Measurements from ENCODE around the gene NR1I2. TPM values are rescaled to one million over a fixed set of nuclear protein-coding genes. Genes with fewer than 3 reads are reported as not detected.

Gene NR1I2
- total RNA-seq, 1 experiment from 2014 or later: not detected

DNA sequence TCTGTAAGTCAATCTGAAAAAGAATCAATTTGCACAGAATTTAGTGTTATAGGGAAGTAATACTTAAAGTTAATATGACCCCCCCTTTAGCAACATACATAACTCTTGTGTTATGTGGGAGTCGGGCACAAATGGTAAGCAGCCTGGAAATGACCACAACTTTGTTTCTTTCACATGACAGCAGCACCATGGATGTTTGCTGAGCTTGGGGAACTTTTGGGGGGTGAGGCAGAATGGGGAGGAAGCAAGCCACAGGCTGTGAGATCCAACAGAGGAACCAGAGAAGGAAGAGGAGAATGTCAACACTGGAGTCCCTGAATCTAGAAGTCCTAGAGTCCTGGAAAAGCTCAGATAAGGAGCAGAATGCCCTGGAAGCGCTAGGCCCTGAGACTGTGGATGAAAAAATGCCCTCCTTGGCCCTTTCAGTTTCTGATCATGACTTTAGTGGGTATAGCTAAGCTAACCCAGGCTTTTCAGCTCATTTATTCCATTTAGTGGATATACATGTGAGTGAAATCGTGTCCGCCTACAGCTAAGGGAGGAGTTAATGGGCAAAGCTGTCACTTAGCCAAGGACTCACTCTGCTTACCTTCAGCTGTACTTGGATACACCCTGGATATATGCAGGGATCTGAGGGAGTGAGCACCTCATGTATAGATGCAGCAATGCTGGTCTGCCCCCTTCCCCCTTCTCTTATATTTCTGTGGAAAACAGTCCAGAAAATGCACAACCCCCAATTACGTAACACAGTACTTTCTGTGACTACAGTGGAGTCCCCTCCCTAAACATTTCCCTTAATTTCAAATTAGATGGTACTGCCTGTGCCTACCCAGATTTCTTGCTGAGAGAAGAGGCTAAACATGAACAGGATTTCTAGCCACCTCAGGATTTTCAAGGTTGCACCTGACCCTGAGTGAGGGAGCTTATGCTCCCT, 40.0 kb upstream of the NR1I2 start:
- CTCF ChIA-PET: interaction anchor here (0.7 kb wide), 1 partner anchor 20 kb away, joined by 4 read pairs; no protein-coding TSS in a partner anchor
- H3K4me3 Mint-ChIP-seq (ENCODE audit: unreplicated experiment): no peak overlapping the region
- intact Hi-C loops (cut with micrococcal nuclease): no loop called here
- POLR2A ChIA-PET: no interaction called here
- TF ChIP-seq, protein P1, sequence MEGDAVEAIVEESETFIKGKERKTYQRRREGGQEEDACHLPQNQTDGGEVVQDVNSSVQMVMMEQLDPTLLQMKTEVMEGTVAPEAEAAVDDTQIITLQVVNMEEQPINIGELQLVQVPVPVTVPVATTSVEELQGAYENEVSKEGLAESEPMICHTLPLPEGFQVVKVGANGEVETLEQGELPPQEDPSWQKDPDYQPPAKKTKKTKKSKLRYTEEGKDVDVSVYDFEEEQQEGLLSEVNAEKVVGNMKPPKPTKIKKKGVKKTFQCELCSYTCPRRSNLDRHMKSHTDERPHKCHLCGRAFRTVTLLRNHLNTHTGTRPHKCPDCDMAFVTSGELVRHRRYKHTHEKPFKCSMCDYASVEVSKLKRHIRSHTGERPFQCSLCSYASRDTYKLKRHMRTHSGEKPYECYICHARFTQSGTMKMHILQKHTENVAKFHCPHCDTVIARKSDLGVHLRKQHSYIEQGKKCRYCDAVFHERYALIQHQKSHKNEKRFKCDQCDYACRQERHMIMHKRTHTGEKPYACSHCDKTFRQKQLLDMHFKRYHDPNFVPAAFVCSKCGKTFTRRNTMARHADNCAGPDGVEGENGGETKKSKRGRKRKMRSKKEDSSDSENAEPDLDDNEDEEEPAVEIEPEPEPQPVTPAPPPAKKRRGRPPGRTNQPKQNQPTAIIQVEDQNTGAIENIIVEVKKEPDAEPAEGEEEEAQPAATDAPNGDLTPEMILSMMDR (IDR thresholded peaks at IDR 0.05; ENCODE audit: unreplicated experiment): no peak
- H3K27me3 Mint-ChIP-seq (ENCODE audit: insufficient read depth, unreplicated experiment): peaks cover 34% of the 10 kb centered on the region
- H3K27ac Mint-ChIP-seq (ENCODE audit: low read depth, unreplicated experiment): no peak overlapping the region
- no peaks in the 10 kb centered on the region for H3K9me3 Mint-ChIP-seq (ENCODE audit: unreplicated experiment)
- H3K4me1 Mint-ChIP-seq (ENCODE audit: insufficient read depth, unreplicated experiment): no peaks in the 10 kb centered on the region
- BruUV-seq (replicated peaks): no TSS peak
- H3K36me3 Mint-ChIP-seq (ENCODE audit: insufficient read depth, unreplicated experiment): no peaks in the 10 kb centered on the region
- no peak for DNase-seq (ENCODE audit: unreplicated experiment)

DNA sequence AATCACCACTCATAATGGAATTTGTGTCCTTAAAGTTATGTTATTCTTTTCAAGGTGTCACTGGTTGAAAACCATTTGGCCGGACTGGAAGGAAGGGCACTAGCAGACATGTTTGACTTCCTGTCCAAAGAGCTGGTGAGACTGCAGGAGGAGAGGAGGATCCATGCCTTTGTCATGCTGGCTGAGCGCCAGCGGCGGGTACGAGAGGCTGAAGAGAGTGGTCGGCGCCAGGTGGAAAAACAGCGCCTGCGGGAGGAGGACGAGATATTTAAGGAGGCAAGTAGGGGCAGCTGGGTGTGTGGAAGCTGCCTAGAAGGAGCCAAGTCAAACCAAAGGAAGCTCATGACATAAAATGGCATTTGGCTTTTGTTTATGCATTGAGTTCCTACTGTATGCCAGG, 38.0 kb upstream of the NR1I2 start:
- DNase-seq (ENCODE audit: unreplicated experiment): no peak
- TF ChIP-seq, protein P1 (IDR thresholded peaks at IDR 0.05; ENCODE audit: unreplicated experiment): no peak
- Mint-ChIP-seq H3K27me3 (ENCODE audit: insufficient read depth, unreplicated experiment) (peaks cover 50% of the 10 kb centered on the region), H3K36me3 (ENCODE audit: insufficient read depth, unreplicated experiment) (no peaks in the 10 kb centered on the region), H3K4me3 (ENCODE audit: unreplicated experiment) (no peak overlapping the region), H3K27ac (ENCODE audit: low read depth, unreplicated experiment) (no peak overlapping the region), H3K4me1 (ENCODE audit: insufficient read depth, unreplicated experiment) (no peaks in the 10 kb centered on the region), H3K9me3 (ENCODE audit: unreplicated experiment) (no peaks in the 10 kb centered on the region)
- BruUV-seq (replicated peaks): no TSS peak
- POLR2A ChIA-PET: interaction anchor here (0.6 kb wide), 1 partner anchor 388 kb away, joined by 3 read pairs; no protein-coding TSS in a partner anchor
- CTCF ChIA-PET: interaction anchor here (0.8 kb wide), 1 partner anchor 53 kb away, joined by 4 read pairs; no protein-coding TSS in a partner anchor
- intact Hi-C loops (cut with micrococcal nuclease): no loop called here

DNA sequence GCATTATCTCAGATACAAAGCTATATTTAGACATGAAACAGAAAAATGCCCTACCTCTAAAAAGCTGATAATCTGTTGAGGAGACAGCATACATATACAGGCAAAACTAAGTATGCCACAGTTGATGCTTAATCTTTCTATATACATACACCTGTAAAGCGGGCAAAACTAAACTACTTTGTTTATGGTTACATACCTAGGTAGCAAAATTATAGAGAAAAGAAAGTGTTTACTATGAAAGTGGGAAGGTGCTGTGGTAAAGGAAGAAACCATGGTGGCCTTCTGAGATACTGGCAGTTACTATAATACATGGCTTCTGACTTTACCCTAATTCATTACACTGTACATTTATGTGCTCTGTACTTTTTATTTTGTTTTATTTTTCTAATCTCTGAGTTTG, 36.0 kb upstream of the NR1I2 start:
- H3K4me1 Mint-ChIP-seq (ENCODE audit: insufficient read depth, unreplicated experiment): no peaks in the 10 kb centered on the region

DNA sequence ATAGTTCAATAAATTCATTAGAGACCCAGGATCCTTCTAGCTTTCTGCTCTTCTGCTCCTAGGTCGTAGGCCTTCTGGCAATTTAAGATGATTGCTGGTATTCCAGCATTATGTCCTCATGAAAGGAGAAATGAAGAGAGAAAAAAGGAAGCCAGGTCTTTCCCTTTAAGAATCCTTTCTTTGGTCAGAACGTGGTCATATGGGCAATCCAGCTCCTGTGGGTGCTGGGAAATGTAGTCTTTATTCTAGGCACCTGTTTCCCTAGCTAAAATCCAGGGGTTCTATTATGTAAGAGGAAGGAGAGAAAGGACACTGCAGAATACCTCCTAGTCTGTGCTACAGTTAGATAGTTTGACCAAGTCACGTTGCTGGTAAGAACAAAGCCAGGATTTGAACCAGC, 35.5 kb upstream of the NR1I2 start:
- peaks cover 53% of the 10 kb centered on the region for H3K27me3 Mint-ChIP-seq (ENCODE audit: insufficient read depth, unreplicated experiment)
- H3K4me1 Mint-ChIP-seq (ENCODE audit: insufficient read depth, unreplicated experiment): no peaks in the 10 kb centered on the region
- H3K36me3 Mint-ChIP-seq (ENCODE audit: insufficient read depth, unreplicated experiment): no peaks in the 10 kb centered on the region
- H3K4me3 Mint-ChIP-seq (ENCODE audit: unreplicated experiment): no peak overlapping the region
- BruUV-seq (replicated peaks): no TSS peak
- ChIA-PET CTCF (no interaction called here), POLR2A (no interaction called here)
- intact Hi-C loops (cut with micrococcal nuclease): no loop called here
- no peak for DNase-seq (ENCODE audit: unreplicated experiment)
- no peaks in the 10 kb centered on the region for H3K9me3 Mint-ChIP-seq (ENCODE audit: unreplicated experiment)
- H3K27ac Mint-ChIP-seq (ENCODE audit: low read depth, unreplicated experiment): no peak overlapping the region
- TF ChIP-seq, protein P1 (IDR thresholded peaks at IDR 0.05; ENCODE audit: unreplicated experiment): no peak

More for the DNA sequence above, 36.0 kb upstream of the NR1I2 start:
- Mint-ChIP-seq H3K4me3 (ENCODE audit: unreplicated experiment) (no peak overlapping the region), H3K27me3 (ENCODE audit: insufficient read depth, unreplicated experiment) (peaks cover 48% of the 10 kb centered on the region), H3K36me3 (ENCODE audit: insufficient read depth, unreplicated experiment) (no peaks in the 10 kb centered on the region), H3K27ac (ENCODE audit: low read depth, unreplicated experiment) (no peak overlapping the region), H3K9me3 (ENCODE audit: unreplicated experiment) (no peaks in the 10 kb centered on the region)
- no peak for DNase-seq (ENCODE audit: unreplicated experiment)
- POLR2A ChIA-PET: no interaction called here
- TF ChIP-seq, protein P1 (IDR thresholded peaks at IDR 0.05; ENCODE audit: unreplicated experiment): no peak
- CTCF ChIA-PET: interaction anchor here (1.0 kb wide), 1 partner anchor 20 kb away, joined by 3 read pairs; no protein-coding TSS in a partner anchor
- intact Hi-C loops (cut with micrococcal nuclease): no loop called here
- no TSS peak for BruUV-seq (replicated peaks)

Measured in MCF 10A (cell line).